Fibroblast of skin of scalp (primary cell): Measurements from ENCODE around the gene ABCA2.
A peak's percentile ranks its signal among the peaks of the same experiment; 100 is the strongest.
"Not testable (repeated sequence)": the region's sequence is repeated elsewhere in the genome, so short reads cannot be mapped to it uniquely, and the experiment has no call there.

Experiments used
- DNase-seq: peaks from one replicate; pipeline ENCODE4 v3.0.0-alpha.2; 2013

Gene ABCA2

DNA sequence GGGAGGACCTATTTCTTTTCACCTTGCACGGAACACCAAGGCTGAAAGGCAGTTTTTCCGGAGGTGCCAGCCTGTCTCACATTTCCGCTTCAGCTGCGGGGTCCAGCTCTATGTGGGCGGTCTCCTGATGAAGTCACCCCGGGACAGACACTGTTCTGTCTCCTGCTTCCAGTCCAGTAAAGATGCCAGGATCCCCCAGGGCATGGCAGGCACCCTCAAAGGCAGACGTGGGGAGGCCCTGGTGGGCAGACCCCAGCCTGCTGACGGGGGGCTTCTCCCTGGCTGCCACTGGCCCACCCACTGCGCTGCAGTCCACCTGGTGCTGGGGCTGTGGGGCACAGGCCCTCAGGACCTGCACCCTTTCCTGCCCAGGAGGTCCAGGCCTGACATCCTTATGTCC lies 34.8 kb upstream of the ABCA2 start:
- DNase-seq = not testable (repeated sequence)

DNA sequence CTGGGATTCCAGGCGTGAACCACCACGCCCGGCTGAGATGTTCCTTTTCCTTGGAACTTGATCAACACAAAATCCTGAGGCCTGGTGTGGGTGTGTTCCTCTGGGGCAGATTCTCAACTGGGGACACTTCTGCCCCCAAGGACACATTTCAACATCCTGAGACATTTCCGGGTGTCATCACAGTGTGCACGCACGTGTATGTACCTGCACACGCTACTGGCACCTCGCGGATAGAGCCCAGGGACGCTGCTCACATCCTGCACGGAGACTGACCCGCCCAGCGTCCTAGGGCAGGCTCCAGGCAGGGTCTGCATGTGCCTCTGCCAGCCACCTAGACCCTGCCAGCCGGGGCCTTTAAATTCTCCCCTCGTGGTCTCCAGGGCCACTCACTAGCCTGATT lies 34.3 kb upstream of the ABCA2 start:
- no peak for DNase-seq

DNA sequence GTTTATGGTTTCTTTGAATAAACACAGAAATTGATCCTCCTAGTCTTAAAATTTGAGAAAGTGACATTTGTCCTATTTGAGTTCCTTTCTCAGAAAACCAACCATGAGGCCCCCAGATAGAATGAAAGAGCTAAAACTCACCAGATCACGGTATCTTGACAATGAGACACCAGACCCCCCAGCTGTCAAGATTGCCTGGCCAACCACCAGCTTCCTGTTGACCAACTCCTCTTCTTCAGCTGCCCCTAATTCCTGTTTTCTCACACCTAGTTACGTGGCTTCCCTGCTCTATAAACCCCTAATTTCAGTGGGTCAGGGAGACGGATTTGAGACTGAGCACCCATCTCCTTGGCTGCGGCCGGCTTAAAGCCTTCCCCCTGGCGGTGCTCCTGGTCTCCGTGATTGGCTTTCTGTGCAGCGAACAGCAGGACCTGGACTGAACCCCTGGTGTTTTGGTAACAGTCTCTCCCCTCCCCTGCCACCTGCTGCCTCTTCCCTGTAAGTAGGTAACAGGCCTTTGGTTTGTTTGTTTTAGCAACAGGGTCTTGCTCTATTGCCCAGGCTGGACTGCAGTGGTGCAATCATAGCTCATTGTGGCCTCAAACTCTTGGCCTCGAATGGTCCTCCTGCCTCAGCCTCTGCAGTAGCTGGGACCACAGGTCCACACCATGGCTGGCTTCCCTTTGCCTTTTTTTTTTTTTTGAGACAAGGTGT lies 30.6 kb upstream of the ABCA2 start:
- DNase-seq = no peak

DNA sequence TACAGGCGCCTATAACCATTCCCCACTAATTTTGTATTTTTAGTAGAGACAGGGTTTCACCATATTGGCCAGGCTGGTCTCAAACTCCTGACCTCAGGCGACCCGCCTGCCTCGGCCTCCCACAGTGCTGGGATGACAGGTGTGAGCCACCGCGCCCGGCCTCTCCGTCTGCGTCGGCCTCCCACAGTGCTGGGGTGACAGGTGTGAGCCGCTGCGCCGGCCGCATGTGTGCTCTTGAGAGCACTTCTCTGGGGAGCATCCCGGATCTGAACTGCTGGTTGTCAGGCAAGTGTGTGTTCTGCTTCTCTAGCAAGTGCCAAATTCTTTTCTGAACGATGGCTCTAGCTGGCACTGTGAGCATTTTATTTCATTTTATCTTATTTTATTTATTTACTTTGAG lies 29.5 kb upstream of the ABCA2 start:
- DNase-seq = no peak

- no peak for DNase-seq
Measured at GRCh38 chr9:137056739-137057415, 28.8 kb upstream of the ABCA2 start.

- peak; percentile 47 for DNase-seq
Measured at GRCh38 chr9:137055385-137056364, 27.6 kb upstream of the ABCA2 start.

DNA sequence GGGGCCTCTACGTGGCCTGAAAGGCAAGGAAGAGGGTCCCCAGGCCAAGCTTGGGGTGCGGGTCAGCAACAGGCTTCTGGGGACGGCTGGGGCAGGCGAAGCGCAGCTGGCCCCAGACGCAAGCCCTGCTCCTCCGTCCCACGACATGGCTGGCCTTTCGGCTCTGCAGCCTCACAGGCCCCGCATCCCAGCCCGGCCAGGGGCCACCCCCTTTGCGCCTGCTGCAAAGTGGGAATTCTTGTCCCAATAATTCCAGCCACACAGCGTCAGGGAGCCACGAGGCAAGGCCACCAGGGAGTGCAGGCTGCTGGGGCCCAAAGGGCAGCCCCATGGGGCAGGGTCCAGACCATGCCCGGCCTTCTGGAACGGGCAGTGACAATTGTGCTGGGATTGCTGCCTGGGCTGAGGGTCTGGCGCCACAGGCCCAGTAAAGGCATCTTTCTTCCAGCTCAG lies 26.9 kb upstream of the ABCA2 start:
- no peak for DNase-seq

GRCh38 chr9:137053944-137054931 lies 26.2 kb upstream of the ABCA2 start, which contains the start of gene ENTPD2:
Gene ENTPD2 (minus strand): TSS chr9:137054061. CDS start chr9:137053997, 64 bp downstream.
- DNase-seq = no peak

DNA sequence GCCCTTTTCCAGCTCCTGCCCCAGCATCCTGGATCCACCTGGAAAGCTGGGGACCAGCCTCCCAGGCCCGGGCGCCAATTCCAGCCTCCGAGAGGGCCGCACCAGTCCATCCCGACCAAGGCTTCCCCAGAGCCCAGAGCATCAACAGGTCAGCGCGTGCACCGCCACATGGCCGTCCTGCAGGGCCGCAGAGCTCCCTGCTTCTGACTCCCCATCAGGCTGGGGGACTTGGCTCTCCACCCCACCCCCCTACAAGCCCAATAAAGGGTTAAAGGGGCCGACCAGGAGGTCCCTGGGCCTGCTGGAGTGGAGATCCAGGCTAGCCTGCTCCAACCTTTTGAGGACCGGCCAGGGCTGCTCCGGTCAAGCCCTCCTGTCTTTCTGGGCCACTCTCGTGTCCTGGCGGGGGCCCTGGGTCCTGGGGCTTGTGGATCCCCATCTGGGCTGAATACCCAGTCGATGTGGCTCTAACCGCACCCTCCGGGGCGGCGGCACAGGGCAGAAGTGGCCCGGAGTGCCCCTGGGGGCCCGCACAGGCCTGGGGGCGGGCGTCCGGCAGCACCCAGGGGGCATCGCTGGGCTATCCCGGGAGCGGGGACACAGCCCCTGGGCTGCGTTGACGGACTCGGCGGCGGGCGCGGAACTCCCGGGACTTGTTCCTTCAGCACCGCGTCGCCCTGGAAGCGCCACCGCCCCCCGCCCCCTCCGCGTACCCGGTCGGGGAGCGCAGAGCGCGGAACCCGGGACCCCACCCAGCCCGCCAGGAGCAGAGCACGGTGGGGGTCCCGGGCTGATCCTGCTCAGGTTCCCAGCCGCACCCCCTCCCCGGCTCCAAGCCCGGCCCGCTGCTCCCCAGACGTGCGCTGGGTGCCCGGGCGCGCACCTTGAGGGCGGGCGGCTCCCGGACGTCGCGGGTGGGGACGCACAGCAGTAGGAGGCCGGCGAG lies 25.2 kb upstream of the ABCA2 start:
- no peak for DNase-seq

GRCh38 chr9:137052293-137052692 lies 24.3 kb upstream of the ABCA2 start:
- no peak for DNase-seq

GRCh38 chr9:137051145-137051724 lies 23.2 kb upstream of the ABCA2 start:
- no peak for DNase-seq

GRCh38 chr9:137050570-137050969 lies 22.5 kb upstream of the ABCA2 start:
- DNase-seq = no peak

GRCh38 chr9:137049544-137050449 lies 21.8 kb upstream of the ABCA2 start:
- no peak for DNase-seq

DNA sequence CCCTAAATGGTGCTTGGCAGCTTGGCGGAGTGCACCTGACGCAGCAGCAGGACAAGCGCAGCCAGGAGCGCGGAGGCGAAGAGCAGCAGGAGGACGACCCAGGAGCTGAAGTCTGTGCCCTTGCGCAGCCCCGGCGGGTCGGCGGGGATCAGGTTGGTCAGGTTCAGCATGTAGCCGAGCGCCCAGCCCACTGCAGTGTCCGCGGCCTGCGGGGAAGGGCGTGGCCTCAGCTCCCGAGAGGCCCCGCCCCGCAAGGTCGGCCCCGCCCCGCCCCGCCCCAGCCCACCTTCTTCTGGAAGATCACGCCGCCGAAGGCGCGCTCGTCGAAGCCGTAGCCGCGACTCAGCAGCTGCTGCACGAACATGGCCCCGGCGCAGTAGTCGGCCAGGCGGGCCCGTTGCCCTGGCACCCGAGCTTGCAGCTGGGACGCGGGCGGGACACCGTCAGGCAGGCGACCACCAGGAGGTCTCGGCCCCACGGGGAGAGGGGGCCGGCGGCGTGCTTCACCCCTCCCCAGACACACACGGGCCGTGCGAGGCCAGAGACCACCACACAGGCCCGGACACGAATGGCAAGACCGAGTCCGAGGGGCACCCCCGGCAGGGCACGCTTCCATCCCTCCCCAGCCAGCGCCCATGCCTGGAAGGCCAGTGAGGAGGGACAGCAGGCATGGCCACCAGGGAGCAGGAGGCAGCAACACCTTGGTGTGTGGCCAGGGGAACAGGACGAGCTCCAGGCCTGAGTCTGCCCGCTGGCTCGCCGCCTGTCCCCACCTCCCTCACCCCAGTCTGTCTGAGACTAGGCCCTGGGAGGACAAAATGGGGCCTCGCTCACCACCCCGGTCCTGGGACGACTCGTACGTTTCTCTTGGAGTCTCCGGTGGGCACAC lies 20.9 kb upstream of the ABCA2 start:
- no peak for DNase-seq

GRCh38 chr9:137046088-137046787 lies 18.2 kb upstream of the ABCA2 start, which contains the start of gene NPDC1:
Gene NPDC1 (minus strand): TSS chr9:137046177. CDS start chr9:137045989, 188 bp downstream.
- DNase-seq = peak; percentile 65

DNA sequence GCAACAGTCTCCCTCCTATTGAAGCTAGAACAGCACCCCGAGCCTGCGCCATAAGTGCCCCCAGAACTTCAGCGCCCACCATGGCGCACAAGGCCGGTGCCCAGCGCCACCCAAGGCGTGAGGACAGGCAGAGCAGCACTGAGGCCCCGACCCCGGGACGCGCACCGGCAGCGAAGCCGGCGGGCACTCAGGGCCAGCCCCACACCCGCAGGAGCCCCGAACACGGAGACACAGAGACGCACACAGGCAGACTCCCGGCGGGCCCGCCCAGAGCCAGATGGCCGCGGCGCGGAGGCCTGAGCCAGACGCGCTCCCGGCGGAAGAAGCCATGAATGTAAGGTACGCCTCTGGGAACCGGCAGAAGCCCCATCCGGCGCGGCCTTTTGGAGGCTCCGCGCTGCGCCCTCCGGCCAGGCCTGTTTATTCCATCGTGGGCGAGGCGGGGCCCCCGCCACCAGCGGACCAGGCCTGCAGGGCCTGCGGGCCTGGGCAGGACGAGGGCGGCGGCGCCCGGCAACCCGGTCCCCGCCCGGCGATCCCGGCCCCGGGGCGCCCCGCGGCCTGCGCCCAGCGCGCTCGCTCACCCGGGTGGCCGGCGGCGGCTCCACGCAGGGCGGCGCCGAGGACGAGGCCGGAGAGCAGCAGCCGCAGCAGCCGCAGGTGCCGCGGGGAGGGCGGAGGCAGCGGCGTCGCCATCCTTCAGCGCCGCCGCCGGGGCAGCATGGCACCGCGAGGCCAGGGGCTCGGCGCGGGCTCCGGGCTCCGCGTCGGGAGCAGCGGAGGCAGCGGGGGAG lies 17.5 kb upstream of the ABCA2 start:
- no peak for DNase-seq
